HuH-7.5 (cell line): ENCODE measurements around the gene CEP68.
A peak's percentile ranks its signal among the peaks of the same experiment; 100 is the strongest.
"Not testable (repeated sequence)": the region's sequence is repeated elsewhere in the genome, so short reads cannot be mapped to it uniquely, and the experiment has no call there.

Source experiments
- DNase-seq: peaks from one replicate; pipeline ENCODE4 v3.0.0; 2011; ENCODE audit warnings: low spot score

The CEP68 gene

DNA sequence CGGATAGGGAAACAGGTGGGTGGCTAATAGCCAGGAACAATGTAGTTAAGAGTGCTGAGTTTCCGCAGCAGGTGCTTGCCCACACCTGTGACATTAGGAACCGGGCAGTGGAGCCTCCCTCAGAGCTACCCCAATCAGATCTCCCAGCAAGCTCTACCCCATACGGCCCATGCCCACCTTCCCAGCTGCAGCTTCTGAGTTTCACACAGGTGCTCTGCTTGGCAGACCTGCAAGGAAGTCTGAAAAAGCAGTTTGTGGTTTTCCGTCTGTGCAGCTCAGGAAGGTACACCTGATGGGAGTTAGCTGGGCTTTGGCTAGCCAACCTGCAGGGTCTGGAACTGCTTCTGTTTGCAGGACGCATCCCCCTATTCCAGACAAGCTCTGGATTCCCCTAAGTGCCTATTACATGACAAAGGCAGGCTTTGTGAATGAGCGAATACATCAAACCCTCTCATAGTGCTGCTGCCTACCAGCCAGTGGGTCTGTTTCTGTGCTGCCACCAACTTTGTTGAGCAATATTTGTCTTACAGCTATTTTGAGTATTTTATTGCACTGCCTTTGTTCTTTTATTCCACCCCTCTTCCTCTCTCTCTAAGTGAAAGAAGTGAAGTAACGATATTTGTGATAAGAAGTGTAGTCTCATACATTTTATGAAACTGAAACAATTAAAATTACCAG is 24.7 kb upstream of the CEP68 start:
- DNase-seq = peak; percentile 39

DNA sequence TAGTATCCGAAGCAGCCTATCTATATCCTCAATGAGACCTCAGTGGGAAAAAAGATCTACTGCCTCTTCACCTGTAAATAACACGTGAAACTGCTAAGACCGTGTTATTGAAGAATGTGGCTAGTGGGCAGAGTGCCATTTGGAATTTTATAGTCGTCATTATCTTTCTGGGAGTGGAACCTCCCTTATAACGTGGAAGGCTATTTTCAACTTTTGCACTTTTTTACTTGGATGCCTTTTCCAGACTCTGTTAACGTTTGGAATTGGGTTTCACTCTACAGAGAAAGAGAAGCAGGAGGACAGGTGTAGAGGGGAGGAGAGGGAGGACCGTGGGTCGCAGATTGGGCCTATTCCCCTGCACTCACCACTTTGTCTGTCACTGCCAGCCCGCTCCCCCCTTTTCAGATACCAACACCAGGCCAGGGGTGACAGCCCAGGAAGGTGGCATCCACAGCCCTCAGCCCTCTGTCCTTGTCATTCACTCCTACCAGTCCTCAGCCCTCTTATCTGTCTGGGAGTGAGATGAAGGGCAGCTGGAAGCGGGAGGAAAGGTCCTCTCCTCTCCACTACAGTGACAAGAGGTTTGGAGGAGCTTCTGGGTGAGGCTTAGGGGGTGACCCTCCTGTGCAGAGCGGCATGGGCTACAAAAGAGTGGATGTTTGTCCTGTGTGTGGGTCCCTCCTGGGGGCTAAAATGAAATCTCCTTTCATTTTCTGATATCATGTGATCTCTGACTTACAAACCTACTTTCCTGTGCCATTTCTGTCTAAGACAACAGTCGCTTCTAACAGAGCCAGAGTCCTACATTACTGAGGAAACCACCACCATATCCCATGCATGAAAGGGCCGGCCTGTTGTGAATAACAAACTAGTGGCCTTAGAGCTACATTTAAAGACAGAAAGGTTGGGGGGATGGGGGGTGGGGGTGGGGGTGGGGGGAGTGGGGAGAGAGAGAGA is 23.9 kb upstream of the CEP68 start:
- no peak for DNase-seq

DNA sequence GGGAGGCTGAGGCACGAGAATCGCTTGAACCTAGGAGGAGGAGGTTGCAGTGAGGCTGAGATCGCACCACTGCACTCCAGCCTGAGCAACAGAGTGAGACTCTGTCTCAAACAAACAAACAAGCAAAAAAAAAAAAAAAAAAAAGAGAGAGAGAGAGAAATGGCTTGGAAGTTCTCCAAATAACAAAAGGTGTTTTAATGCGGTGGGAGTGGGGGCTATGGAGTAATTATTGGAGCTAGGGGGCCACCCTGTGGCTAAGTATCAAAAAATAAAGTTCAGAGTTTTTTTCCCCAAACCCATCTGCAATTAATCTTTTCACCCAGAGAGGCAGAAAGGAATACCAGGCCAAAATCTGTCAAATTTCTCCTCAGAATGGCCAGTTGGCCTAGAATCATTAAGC is 23.0 kb upstream of the CEP68 start:
- DNase-seq = no peak

DNA sequence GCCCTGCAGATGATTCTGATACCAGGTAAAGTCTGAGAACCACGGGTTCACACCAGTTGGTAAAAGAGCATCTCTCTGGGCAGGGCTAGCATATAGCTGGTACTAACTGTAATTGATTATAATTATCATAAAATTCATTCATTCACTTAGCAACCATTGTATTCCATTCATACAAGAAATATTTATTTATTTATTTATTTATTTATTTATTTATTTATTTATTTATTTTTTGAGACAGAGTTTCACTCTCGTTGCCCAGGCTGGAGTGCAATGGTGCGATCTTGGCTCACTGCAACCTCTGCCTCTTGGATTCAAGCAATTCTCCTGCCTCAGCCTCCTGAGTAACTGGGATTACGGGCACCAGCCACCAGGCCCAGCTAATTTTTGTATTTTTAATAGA is 22.5 kb upstream of the CEP68 start:
- DNase-seq = not testable (repeated sequence)

DNA sequence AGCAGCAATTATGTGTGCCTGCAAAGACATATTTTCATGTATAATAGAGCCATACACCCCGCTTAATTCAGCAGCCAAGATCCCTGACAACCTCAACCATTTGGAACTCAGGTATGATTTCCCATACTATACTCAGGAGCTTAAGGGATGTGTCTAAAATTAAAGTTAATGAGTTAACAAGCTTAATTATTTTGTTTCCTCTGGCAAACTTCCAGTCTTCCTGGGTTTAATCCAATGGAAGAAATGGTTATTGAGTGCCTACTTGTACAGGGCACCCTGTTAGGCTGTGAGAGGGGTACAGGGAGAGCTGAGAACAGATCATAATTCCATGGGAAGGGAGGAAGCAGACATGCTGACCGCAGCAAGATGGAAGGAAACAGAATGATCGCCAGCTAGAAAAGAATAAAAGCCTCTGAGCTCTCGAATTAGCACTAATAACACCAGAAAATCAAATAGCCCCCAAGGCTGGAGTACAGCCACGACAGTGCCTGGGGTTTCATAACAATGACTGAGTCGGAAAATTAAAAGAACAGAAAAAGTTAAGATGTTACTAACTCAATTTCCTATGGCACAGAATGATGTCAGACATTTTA is 20.8 kb upstream of the CEP68 start:
- no peak for DNase-seq

GRCh38 chr2:65037178-65037577 is 19.0 kb upstream of the CEP68 start:
- DNase-seq = no peak

DNA sequence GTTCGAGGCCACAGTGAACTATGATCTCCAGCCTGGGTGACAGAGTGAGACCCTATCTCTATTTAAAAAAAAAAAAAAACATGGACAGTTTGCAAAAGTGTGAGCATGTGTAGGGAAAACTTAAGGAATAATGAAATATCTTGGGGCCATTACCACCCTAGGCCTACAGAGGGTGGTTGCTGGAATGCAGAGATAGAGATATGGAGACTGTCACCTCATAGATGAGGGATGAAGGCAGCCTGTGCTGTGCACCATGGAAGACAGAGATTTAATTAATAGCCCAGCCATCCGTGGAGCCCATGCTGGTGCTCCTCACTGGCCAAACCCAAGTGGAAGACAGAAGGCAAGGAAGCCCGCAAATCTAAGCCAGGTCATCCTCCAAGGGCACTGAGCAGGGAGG is 16.6 kb upstream of the CEP68 start:
- DNase-seq = no peak

DNA sequence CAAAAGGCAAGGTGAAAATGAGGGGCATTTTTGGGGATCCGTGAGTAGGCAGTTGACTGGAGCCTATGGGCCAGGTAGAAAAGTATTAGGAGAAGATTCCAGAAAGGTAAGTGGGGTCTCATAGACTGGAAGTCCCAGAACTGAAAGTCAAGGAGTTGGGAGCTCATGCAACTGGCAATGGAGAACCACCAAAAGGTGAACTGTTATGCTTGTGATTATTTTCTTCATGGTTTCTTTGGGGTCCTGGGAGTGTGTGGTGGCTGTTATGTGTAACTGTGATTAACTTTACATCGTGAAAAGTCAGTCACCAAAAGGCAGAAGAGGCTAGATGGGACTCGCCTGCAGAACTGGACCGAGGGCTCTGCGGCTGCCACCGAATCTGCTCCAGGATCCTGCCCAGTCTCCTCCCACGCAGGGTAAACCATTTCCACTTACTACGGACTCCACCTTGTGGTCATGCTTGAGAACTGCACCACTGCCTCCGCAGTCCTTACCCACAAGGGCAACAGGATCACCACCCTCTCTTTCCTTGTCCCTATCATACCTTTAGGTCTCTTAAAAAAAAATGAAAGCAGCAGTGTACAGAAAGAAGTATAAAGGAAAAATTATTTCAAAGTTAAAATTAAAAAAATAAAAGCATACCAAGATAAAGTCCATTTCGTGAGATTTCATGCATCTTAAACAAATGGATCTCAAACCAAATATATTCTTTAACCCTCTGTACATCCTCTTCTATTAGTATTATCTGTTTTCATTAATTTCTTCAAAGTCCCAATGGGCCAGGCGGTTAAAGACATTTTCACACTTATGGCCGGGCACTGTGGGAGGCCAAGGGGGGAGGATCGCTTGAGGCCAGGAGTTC is 15.6 kb upstream of the CEP68 start:
- peak; percentile 61 for DNase-seq

GRCh38 chr2:65043001-65043400 is 13.2 kb upstream of the CEP68 start:
- no peak for DNase-seq

GRCh38 chr2:65044097-65044735 is 12.0 kb upstream of the CEP68 start:
- DNase-seq = no peak

GRCh38 chr2:65045651-65046050 is 10.6 kb upstream of the CEP68 start:
- no peak for DNase-seq

DNA sequence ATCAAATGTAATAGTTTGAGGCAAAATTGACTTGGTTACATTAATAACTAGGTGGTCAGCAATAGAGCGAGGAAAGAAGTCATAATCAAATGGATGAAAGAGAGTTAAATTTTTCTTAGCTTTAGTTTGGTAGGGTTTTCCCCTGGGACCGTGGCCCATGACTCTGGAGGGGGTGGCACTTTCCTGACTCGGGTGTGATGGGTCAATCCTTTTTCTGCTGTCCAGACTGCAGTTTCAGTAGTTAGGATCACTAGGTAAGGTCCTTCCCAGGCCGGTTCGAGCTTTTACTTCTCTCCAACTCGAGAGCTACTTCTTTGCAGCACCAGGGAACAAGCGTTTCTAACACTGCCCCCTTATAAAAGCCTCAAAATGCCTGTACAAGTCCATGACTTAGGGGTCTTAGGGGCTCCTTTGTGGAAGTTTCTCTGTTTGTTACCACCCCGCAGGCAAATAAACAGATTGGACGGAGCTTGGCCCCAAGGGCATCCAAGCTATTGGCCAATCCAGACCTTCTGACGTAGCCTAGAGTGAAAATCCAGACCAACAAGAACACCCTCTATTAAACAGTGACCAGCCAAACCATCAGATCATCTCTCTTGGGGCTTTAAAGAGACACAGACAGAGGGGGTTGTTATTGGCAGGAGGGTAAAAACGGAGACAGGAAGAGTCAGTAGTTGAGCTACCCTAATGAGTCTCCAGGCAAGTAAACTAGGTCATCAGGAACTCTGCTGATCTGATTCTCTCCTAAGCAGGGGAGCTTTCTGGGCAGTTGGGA is 9.4 kb upstream of the CEP68 start:
- no peak for DNase-seq

DNA sequence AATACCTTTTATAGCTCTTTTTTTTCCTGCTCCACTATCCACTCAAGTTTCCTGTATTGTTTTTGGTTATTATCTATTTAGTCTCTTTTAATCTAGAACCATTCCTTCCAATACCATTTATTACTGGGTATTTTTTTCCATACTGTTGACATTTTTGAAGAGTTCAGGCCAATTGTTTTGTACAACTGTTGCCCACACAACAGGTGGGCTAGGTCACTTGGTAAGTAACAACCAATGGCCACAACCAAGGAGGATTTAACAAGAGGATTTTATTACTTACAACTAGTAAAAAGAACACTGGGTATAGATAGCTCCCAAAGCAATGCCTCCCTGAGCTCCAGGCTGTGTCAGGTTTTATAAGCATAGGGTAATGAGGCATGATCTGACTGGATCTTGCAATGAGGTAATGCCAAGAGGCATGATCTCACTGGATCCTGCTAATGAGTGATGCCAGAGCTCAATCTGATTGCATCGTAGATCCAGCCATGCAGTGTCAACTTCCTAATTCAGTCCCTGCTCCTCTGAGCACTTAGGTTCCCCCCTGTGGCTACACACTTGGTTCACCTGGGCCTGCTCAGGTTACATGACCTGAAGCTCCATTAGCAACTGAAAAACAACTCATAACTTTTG is 7.1 kb upstream of the CEP68 start:
- no peak for DNase-seq

GRCh38 chr2:65050931-65051330 is 5.3 kb upstream of the CEP68 start:
- DNase-seq = no peak

- DNase-seq = no peak
Measured at GRCh38 chr2:65053199-65053598, 3.0 kb upstream of the CEP68 start.

GRCh38 chr2:65054749-65055421 is 1.3 kb upstream of the CEP68 start:
- peak; percentile 37 for DNase-seq

DNA sequence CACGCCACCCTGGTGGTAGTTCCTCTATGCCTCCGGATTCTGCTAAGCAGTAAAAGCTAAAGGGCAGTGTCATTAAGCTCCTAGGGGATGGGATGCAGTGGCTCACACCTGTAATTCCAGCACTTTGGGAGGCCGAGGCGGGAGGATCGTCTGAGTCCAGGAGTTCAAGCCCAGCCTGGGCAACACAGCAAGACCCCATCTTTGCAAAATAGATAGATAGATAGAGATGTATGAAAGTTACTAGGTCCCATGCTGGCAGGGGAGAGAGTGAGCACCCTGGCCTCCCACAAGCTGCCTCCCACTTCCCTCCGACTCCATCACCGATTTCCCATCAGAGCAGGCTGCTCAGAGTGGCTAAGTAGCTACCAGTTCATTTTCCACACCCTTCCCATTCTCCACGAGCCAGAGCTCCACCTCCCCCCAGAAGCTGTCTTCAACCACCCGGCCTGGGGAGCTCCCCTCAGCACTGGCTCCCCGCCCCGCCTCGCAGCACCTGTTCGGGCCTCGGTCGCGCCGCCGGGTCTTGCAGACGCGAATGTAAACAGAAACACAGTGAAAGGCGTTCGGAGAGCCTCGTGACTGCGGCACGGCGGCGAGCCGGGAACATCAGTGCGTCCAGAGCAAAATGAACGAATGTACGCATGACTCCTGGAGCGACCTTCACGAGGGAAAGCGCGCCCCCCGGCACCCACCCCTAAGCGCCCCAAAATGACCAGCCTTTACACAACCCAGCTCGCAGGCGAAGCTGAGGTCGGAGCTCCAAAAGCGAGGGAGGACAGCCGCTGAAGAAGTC is 598 bp upstream of the CEP68 start:
- peak; percentile 57 for DNase-seq

DNA sequence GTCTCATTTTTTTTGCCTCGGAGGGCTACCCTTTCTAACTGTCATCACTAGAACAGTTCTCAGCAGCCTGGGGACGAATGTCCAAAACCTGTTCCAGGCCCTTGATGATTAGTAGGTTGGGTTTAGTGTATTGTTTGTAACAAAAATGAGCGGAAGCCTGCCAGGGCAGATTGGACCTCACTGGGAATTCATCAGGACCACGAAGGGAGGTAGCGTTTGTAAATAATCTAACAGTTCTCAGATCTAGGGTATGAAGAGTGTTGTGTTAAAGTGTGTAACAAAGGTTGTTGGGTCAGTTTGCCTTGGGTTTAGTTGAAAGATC is 799 bp downstream of the CEP68 start:
- no peak for DNase-seq
